ENCODE results near the gene ARHGAP10.
A peak's percentile ranks its signal among the peaks of the same experiment; 100 is the strongest.

The ARHGAP10 gene, protein sequence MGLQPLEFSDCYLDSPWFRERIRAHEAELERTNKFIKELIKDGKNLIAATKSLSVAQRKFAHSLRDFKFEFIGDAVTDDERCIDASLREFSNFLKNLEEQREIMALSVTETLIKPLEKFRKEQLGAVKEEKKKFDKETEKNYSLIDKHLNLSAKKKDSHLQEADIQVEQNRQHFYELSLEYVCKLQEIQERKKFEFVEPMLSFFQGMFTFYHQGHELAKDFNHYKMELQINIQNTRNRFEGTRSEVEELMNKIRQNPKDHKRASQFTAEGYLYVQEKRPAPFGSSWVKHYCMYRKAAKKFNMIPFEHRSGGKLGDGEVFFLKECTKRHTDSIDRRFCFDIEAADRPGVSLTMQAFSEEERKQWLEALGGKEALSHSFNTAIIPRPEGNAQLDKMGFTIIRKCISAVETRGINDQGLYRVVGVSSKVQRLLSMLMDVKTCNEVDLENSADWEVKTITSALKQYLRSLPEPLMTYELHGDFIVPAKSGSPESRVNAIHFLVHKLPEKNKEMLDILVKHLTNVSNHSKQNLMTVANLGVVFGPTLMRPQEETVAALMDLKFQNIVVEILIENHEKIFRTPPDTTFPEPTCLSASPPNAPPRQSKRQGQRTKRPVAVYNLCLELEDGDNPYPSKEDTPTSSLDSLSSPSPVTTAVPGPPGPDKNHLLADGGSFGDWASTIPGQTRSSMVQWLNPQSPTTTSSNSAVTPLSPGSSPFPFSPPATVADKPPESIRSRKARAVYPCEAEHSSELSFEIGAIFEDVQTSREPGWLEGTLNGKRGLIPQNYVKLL

DNA sequence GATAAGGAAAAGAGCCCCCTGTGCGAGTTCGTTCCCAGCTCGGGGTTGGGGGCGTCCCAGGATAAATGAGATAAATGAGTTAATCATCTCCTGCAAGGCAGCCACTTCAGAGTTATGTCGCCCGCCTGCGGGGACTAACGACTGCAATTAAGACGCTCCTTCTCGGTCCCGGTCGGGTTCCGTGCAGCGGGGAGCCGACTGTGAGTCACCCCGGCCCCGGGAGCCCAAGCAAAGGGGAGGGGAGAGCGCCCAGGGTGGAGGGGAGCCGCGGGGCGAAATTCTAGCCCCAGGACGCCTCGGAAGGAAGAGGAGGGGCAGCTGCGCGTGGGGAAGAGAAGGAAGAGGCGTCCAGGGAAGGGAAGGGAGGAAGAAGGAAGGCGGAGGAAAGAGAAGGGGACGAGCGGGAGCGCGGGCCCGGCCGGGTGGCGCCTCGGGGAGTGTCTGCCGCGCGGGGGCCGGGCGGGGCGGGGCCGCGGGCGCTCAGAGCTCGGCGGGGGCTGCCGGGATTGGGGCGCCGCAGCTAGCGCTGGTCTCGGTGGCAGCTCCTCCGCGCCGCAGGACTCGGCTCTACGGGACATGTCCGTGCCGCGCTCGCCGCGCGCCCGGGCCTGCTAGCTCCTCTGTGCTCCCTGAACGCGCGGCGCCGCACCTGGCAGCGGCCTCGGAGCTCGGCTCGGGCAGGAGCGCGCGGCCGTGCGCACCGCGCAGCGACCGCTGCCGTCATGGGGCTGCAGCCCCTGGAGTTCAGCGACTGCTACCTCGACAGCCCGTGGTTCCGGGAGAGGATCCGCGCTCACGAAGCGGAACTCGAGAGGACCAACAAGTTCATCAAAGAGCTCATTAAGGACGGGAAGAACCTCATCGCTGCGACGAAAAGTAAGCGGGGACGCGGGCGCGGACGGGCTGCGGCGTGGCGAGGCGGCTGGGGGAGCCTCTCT lies at the start of gene ARHGAP10:
Gene ARHGAP10, plus strand, starts transcription at position 509 of the 938 bp plus-strand sequence. Its CDS starts 214 bp downstream, at position 723.
- DNase-seq: peak in 35 of 56 donors; percentile 5 to 64 (median 32)

DNA sequence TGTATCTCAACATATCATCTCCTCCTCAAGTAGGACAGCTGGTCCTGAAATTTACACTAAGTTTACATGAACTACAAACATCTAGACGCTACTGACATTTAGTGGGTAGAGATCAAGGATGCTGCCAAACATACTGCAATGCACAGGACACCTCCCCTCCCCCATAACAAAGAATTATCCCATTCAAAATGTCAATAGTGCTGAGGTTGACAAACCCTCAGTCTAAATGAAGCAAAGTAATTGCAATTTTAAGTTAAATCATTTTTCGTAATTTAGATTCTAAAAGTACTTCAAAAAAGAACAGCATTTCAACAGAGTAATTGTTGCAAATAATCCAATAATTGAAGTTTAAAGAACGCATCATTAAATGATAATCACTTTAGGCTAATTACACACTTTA lies 49.1 kb upstream of the ARHGAP10 start:
- no peak for DNase-seq

DNA sequence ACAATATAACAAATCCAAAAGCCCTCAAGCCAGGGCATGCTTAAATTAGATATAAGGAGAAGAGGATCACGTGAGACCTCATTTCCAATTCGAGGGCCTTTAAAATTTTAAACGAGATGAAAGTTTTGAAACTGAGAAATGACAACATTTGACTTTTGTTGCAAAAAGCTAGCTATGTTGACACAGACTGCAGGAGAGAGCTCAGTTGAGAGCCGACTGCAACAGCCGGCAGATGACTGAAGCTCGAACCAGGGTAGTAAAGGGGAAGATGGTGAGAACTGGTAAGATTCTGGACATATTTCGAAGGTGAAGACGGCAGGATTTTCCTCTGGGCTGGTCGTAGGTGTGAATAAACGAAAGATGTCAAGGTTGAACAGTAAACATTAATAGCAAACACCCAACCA lies 48.7 kb upstream of the ARHGAP10 start:
- peak in 16 of 56 donors; percentile 1 to 34 (median 3) for DNase-seq

DNA sequence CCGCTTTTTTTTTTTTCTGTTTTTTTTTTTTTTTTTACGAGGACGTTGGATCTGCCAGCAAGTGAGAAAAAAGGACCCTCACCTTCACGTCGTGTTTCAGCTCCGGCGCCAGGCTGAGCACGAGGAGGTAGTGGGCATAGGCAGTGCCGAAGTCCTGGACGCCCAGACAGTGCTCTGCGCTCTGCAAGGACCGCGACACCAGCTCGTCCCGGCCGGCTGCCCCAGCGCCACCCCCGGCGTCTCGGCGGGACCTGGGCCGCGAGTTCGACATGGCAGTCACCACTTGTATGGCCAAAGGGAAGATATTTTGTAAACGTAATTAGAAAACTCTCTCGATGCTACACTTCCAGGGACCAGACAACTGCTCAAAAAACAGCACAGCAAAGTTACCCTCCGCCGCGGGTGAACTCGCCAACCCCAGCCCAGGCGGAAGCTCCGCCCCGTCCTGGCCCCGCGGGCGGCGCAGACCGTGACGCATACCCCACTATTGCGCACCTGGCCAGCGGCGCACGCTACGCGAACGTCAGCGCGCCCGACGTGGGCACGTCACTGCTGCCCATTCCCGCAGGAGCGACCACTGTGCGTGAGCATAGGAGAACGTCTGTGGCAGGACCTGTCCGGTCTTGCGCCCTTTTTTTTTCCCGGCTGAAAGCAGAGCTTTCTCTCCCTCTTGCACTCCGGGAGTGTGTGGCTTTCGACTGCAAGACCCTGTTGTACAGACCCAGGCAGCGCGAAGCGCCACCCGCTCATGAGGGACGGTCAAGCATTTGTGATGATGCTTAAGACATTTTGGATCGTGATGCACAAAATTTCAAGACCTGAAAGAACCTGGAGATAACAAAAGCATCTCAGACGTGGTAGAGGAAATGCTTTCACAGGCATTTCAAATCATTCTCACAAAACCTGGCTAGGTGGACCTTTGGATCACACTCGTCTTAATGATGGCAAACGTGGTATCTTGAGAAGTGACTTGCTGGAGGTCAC lies 47.9 kb upstream of the ARHGAP10 start, which contains the start of gene PRMT9:
Gene PRMT9, minus strand, starts transcription at position 447 of the 984 bp plus-strand sequence. Its CDS starts 176 bp downstream, at position 271.
- DNase-seq: peak; percentile 25 to 94 (median 82)

DNA sequence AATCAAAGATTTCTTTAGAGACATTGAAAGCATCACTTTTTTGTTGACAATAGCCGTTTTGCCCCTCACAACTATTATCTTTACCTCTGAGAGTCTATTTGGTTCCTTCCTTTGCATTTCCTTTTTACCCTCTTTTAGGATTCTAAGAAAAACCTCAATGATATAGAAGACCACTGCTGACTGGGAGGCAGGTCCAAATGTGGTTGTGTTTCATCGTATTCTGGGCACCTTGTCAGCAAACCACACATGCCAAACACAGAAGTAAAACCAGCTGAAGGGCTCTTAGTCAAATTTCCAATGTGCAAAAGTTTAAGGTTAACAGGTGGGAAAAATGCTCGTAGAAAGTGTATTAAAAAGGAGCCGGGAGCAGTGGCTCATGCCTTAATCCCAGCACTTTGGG lies 42.8 kb upstream of the ARHGAP10 start:
- DNase-seq: no peak

DNA sequence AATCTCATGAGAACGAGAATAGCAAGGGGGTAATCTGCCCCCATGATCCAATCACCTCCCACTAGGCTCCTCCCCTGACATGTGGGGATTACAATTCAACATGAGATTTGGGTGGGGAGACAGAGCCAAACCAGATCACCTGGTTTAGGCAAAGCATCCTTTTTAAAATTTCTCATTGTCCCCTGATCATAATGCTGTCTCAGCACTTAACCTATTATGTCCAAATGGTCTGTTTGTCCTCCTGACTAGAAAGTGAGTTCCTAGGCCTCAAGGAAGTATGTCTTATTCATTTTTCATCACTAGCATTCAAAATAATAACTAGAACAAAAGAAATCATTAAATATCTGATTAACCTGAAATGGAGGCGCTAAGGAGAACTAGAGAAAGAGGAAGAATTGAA lies 40.1 kb upstream of the ARHGAP10 start:
- DNase-seq: no peak

DNA sequence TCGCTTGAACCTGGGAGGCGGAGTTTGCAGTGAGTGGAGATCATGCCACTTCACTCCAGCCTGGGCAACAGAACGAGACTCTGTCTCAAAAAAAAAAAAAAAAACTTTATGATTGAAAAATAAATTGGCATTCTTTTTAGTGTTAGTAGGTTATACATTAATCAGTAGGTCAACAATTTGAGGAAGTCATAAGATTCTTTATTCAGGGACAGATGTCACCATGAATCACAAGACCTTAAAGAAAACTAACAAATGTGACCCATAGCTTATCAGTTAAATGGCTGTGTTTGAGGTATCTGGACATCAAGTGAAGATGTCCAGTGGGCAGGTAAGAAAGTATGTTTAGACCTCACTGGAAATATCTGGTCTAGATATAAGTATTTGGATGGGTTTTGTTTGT lies 38.7 kb upstream of the ARHGAP10 start:
- DNase-seq: no peak

DNA sequence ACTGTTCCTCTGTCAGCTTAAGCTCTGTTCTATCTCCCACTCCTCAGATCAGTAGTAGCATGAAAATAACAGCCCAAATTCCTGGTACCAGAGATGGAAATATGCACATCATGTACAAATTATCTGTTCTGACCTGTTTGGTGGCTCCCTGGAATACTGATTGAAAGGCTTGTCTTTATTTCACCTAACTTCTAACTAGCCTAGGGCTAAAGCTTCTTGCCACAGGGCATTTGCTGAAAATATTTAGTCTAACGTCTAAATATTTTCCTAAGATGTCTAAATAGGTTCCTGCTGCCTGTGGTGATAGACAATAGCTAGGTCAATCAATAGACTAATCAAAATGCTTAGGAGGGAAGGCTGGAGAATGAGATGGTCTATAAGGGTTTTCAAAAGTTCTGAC lies 35.0 kb upstream of the ARHGAP10 start:
- DNase-seq: no peak

DNA sequence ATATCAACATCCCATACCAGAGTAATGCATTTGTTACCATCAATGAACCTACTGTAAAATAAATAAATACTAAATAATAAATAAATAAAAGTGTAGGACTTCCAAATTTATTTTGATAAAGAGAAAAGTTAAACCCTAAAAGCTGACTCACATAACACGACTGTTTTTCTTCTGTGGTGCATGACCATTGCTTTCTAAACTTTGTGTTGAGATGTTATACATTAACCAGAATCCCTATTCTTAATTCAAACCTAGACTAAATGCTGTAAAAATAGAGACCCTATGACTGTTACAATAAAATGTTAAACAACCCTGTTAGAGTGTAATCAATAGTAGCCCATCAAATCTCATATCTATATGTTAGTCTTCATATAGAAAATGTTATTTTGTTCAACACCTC lies 27.0 kb upstream of the ARHGAP10 start:
- DNase-seq: no peak

DNA sequence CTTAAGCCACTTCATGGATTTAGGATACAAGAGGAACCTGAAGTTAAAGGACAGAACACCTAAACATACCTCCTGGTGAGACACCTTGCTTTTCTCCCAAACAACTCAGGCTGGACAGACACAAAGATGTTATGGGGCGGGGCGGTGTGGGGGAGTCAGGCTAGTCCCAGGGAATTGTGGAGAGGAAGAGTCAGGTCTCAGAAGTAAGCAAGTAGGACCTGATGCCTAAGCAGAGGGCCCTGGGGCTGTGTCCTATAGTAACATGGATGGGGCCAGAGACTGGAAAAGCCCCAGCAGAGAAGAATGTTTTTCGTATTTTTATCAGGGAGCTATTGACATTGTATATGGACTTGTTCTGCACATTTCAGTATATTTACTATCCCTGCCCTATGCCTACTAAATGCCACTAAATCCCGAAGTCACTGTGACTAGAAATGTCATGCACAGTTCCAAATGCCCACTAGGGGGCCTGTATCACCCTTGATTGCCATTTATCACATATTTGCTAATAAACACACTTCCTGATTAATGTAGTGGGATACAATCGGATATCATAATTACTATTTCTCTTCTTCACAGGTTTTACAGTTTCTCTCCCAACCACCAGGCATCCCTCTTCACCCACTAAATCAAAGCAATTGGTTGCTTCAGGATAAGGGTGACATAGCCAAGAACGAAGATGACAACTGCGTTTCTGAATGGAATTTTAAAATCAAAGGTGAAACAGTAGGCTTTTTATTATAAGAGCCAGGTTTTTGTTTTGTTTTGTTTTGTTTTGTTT lies 23.8 kb upstream of the ARHGAP10 start:
- DNase-seq: peak in 28 of 56 donors; percentile 0 to 77 (median 10)

DNA sequence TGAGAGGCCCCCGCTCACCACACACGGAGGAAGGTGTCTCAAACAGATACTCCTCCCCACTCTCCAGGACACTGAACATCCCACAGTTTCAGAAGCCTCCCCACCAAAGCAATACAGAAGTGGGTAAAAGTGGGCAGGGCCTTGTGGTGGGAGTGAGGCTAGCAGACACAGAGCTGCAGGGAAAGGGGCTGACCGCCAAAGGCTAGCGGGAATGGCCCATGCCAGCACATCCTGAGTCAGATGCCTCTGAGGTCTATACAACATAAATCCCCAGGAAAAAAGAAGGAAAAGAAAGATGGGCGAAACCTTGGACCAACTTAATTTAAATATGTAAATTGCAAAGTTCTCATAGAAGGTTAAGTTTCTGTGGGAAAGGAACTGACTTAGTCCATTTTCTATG lies 21.9 kb upstream of the ARHGAP10 start:
- DNase-seq: no peak

DNA sequence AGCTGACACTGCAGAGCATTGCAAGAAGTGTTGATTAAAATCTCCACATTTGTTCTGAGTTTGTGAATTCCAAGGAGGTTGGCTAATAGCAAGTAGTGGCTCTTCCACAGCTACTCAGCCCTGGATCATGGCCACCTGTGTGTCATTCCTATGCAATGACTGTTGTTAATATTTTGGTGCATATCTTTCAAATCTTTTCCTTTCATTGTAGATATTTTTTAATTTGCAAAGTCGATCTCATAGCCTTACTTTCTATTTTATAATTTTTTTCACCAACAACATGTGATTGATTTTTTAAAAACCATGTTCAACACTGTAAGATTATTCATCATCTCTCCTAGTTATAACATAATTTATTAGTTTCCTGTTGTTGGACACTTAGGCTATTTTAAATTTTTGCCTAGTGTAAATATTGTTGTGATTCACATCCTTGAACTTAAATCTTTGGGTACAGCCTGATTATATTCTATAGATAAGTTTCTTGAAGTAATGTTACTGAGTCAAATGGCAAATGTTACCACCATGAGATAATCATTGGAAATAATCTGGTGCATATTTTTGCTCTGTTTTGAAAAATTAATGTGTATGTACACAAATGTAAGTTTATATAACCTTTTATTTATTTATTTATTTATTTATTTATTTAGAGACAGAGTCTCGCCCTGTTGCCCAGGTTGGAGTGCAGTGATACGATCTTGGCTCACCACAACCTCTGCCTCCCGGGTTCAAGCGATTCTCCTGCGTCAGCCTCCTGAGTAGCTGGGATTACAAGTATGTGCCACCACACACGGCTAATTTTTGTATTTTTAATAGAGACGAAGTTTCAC lies 17.1 kb upstream of the ARHGAP10 start:
- DNase-seq: no peak

DNA sequence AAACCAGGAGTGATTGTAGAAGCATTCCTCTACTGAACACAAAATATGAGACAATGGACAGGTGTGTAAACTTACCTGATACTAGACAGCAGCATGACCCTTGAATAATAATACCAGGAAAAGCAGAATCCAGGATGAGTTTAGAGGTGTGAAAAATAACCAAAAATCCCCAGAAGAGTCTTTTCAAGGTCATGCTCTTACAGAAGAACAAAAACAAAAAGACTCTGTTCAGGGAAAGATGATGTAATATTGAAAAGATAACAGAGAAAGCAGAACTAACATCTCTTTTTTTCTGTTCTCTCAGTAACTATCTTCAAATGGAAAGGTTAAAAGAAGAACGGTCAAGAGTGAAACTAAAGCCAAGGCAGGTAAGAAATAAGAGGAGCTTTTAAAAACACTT lies 14.0 kb upstream of the ARHGAP10 start:
- DNase-seq: no peak

DNA sequence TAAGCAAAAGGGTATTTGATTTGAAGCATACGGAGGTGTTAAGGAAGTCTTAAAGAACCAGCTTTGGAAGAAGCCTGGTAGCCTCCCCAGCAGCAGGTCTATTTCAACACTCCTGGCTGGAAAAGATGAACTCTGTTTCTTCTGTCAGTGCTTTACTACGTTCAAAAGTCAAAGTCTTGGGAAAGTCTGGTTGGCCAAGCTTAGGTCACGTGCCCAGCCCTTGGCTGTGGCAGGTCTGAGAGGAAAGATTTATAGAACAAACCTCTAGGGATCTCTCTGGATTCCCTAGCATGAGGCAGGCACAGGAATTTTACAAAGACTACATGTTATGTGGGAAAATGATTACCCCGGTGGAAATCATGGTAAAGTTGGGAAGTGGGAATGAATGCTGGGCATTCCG lies 8.6 kb upstream of the ARHGAP10 start:
- DNase-seq: no peak

DNA sequence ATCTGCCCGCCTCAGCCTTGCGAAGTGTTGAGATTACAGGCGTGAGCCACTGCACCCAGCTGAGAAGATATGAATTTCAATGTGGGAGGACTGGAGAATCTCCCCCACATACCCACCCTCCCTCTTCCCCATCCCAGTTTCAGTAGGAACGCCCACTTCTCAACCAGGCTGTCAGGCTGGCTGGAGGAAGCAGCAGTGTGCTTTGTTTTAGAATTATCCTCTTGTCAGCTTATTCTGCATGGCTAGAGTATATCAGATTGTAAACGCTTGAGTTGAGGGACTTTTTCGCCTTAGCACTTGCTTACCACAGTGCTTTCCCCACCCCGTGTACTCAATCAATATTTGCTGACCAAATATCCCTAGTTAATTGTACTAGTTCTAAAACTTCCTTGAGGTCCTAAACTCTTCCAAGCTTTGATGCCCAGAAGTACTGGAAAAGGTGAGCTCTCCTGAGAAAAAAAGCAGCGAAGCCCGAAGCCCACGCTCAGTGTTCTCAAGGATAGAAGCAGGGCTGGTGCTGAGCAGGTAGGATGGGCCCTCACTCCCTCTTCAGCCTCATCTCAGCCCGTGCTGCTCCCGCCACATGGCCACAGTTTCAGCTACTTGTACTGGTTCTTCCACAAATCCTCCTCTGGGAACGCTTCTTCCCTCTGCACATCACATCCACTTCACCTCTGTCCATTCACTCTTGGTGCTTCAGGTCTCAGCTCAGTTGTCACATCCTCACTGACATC lies 7.3 kb upstream of the ARHGAP10 start:
- DNase-seq: no peak

DNA sequence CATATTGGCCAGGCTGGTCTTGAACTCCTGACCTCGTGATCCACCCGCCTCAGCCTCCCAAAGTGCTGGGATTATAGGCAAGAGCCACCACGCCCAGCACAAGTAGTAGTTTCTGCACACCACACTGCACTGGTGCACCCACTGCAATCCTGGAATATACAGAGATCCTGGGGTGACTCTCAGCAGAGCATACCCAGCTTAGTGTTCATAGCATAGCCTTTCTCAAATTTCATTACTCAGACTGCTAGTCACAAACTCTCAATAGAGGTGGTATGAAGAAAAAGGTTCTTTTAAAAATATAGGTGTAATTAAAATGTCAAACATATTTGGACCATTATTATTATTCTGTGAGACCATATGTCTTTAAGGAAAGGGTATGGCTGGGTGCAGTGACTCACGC lies 6.2 kb upstream of the ARHGAP10 start:
- DNase-seq: no peak

DNA sequence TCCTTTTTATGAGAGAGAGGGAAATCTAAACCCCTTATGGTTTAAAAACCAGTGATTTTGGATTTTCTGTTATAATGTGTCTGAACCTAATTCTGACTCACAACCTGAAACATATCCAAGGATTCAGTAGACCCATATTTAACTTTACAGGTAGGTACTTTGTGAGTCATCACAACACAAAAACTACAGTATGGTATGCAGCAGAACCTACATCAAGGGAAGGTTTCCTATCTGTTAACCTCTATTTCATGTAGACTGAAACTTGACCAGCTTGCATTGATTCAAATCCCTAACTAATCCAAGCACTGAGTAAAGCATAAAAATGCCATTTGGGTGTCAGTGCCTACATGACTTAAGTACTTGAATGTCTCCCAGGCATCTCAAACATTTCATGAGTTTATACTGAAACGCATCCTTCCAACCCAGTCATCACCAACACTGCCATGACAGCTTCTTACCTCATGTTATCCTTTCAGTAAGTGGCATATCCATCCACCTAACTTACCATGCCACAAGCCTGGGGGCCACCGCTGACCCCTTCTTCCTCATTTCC lies 4.3 kb upstream of the ARHGAP10 start:
- no peak for DNase-seq

Data from amygdala (tissue), 56 donors.